HEK293 (cell line): ENCODE measurements around the gene DPYSL4.

Source experiments
- CTCF ChIA-PET: fragments of 350-600 bp; formaldehyde crosslinking; extraction: SDS; loops from one replicate; lab custom pipeline; 2021; ENCODE audit warnings: antibody characterized with exemption; lab: Yijun Ruan, JAX
- POLR2A ChIA-PET: fragments of 300-600 bp; formaldehyde crosslinking; extraction: SDS; loops from one replicate; lab custom pipeline; 2020; ENCODE audit warnings: antibody characterized with exemption, inconsistent platforms; lab: Yijun Ruan, JAX
- H3K27ac ChIP-seq: fragments of 200-500 bp; sonication (Bioruptor generic); 2 replicates; pipeline ENCODE4 v1.5.1; 2014; ENCODE audit warnings: low read depth, low read length, control low read depth, inconsistent platforms; ENCODE audit errors: extremely low read depth
- H3K36me3 ChIP-seq, 2 experiments: fragments of 200-500 bp in 1 of 2; sonication (Bioruptor generic) in 1 of 2; 1 replicate in 1 of 2; 2 replicates in 1 of 2; pipeline ENCODE4 v1.5.1; 2014 to 2017; ENCODE audit warnings: inconsistent platforms in 2 of 2, low read length in 2 of 2; ENCODE audit not compliant: control insufficient read depth in 2 of 2, insufficient read depth in 1 of 2
- H3K4me1 ChIP-seq: fragments of 200-500 bp; sonication (Bioruptor generic); 2 replicates; pipeline ENCODE4 v1.5.1; 2014; ENCODE audit warnings: mild to moderate bottlenecking, low read length, inconsistent platforms; ENCODE audit not compliant: control insufficient read depth, insufficient read depth
- H3K4me3 ChIP-seq: 2 replicates; pipeline ENCODE4 v1.5.1; 2011; ENCODE audit warnings: low read depth, mild to moderate bottlenecking, control low read depth, low read length, moderate library complexity
- H3K9me3 ChIP-seq: fragments of 200-500 bp; sonication (Bioruptor generic); 2 replicates; pipeline ENCODE4 v1.5.1; 2014; ENCODE audit warnings: low read depth, low read length, inconsistent platforms; ENCODE audit not compliant: control insufficient read depth, insufficient read depth
- AEBP2 ChIP-seq: fragments of 450-650 bp; formaldehyde crosslinking; IDR thresholded peaks from 2 replicates; pipeline ENCODE4 v1.5.1; 2016; ENCODE audit warnings: missing biosample characterization, missing genetic modification characterization, borderline replicate concordance
- FEZF1 ChIP-seq: fragments of 450-650 bp; formaldehyde crosslinking; IDR thresholded peaks from 2 replicates; pipeline ENCODE4 v1.5.1; 2016; ENCODE audit warnings: missing biosample characterization, missing genetic modification characterization
- KLF1 ChIP-seq: fragments of 450-650 bp; formaldehyde crosslinking; IDR thresholded peaks from 2 replicates; pipeline ENCODE4 v1.5.1; 2016; ENCODE audit warnings: missing biosample characterization, missing genetic modification characterization
- KLF9 ChIP-seq: fragments of 450-650 bp; formaldehyde crosslinking; IDR thresholded peaks from 2 replicates; pipeline ENCODE4 v1.5.1; 2016; ENCODE audit warnings: missing biosample characterization, missing genetic modification characterization, low read depth
- MYNN ChIP-seq: fragments of 450-650 bp; formaldehyde crosslinking; IDR thresholded peaks from 2 replicates; pipeline ENCODE4 v1.5.1; 2016; ENCODE audit warnings: missing biosample characterization, missing genetic modification characterization, borderline replicate concordance
- MZF1 ChIP-seq: fragments of 450-650 bp; formaldehyde crosslinking; IDR thresholded peaks from 2 replicates; pipeline ENCODE4 v1.5.1; 2017; ENCODE audit warnings: missing biosample characterization, missing genetic modification characterization, borderline replicate concordance
- PRDM10 ChIP-seq: fragments of 450-650 bp; formaldehyde crosslinking; IDR thresholded peaks from 2 replicates; pipeline ENCODE4 v1.5.1; 2016; ENCODE audit warnings: missing biosample characterization, missing genetic modification characterization
- PRDM4 ChIP-seq: fragments of 450-650 bp; formaldehyde crosslinking; IDR thresholded peaks from 2 replicates; pipeline ENCODE4 v1.5.1; 2017; ENCODE audit warnings: missing biosample characterization, missing genetic modification characterization
- SCRT2 ChIP-seq: fragments of 450-650 bp; formaldehyde crosslinking; IDR thresholded peaks from 2 replicates; pipeline ENCODE4 v1.5.1; 2016; ENCODE audit warnings: missing biosample characterization, missing genetic modification characterization
- TRIM28 ChIP-seq: IDR thresholded peaks from 2 replicates; pipeline ENCODE4 v1.6.1; 2011; ENCODE audit warnings: low read length, control low read depth, borderline replicate concordance
- ZBTB17 ChIP-seq: fragments of 450-650 bp; formaldehyde crosslinking; IDR thresholded peaks from 2 replicates; pipeline ENCODE4 v1.5.1; 2016; ENCODE audit warnings: missing biosample characterization, missing genetic modification characterization
- ZNF10 ChIP-seq: fragments of 450-650 bp; formaldehyde crosslinking; IDR thresholded peaks from 2 replicates; pipeline ENCODE4 v1.5.1; 2017; ENCODE audit warnings: missing biosample characterization, missing genetic modification characterization
- ZNF133 ChIP-seq: fragments of 450-650 bp; formaldehyde crosslinking; IDR thresholded peaks from 2 replicates; pipeline ENCODE4 v1.5.1; 2016; ENCODE audit warnings: missing biosample characterization, missing genetic modification characterization
- ZNF146 ChIP-seq: fragments of 450-650 bp; formaldehyde crosslinking; IDR thresholded peaks from 2 replicates; pipeline ENCODE4 v1.5.1; 2016; ENCODE audit warnings: missing biosample characterization, missing genetic modification characterization
- ZNF214 ChIP-seq: fragments of 450-650 bp; formaldehyde crosslinking; IDR thresholded peaks from 2 replicates; pipeline ENCODE4 v1.5.1; 2017; ENCODE audit warnings: missing biosample characterization, mild to moderate bottlenecking, missing genetic modification characterization, borderline replicate concordance
- ZNF248 ChIP-seq: fragments of 450-650 bp; formaldehyde crosslinking; IDR thresholded peaks from 2 replicates; pipeline ENCODE4 v1.5.1; 2017; ENCODE audit warnings: missing biosample characterization, missing genetic modification characterization
- ZNF26 ChIP-seq: fragments of 450-650 bp; formaldehyde crosslinking; IDR thresholded peaks from 2 replicates; pipeline ENCODE4 v1.5.1; 2016; ENCODE audit warnings: missing biosample characterization, missing genetic modification characterization
- ZNF302 ChIP-seq: fragments of 450-650 bp; formaldehyde crosslinking; IDR thresholded peaks from 2 replicates; pipeline ENCODE4 v1.5.1; 2016; ENCODE audit warnings: missing biosample characterization, missing genetic modification characterization, low read depth
- ZNF341 ChIP-seq: fragments of 450-650 bp; formaldehyde crosslinking; IDR thresholded peaks from 2 replicates; pipeline ENCODE4; 2016; ENCODE audit warnings: low read depth, missing biosample characterization, missing genetic modification characterization
- ZNF521 ChIP-seq: fragments of 450-650 bp; formaldehyde crosslinking; IDR thresholded peaks from 2 replicates; pipeline ENCODE4 v1.5.1; 2017; ENCODE audit warnings: missing biosample characterization, mild to moderate bottlenecking, missing genetic modification characterization
- ZNF530 ChIP-seq: fragments of 450-650 bp; formaldehyde crosslinking; IDR thresholded peaks from 2 replicates; pipeline ENCODE4 v1.5.1; 2016; ENCODE audit warnings: low read depth, missing biosample characterization, missing genetic modification characterization
- ZNF580 ChIP-seq: fragments of 450-650 bp; formaldehyde crosslinking; IDR thresholded peaks from 2 replicates; pipeline ENCODE4 v1.5.1; 2016; ENCODE audit warnings: missing biosample characterization, missing genetic modification characterization
- ZNF624 ChIP-seq: fragments of 450-650 bp; formaldehyde crosslinking; IDR thresholded peaks from 2 replicates; pipeline ENCODE4 v1.5.1; 2017; ENCODE audit warnings: missing biosample characterization, missing genetic modification characterization
- ZNF677 ChIP-seq: fragments of 450-650 bp; IDR thresholded peaks from 2 replicates; pipeline ENCODE4 v1.5.0; 2018; ENCODE audit warnings: missing biosample characterization, mild to moderate bottlenecking, missing genetic modification characterization, moderate library complexity
- ZNF768 ChIP-seq: fragments of 450-650 bp; formaldehyde crosslinking; IDR thresholded peaks from 2 replicates; pipeline ENCODE4 v1.5.1; 2018; ENCODE audit warnings: missing biosample characterization, mild to moderate bottlenecking, missing genetic modification characterization
- ZSCAN16 ChIP-seq: fragments of 450-650 bp; formaldehyde crosslinking; IDR thresholded peaks from 2 replicates; pipeline ENCODE4 v1.5.1; 2016; ENCODE audit warnings: missing biosample characterization, missing genetic modification characterization

DPYSL4 gene

GRCh38 chr10:132138133-132138532 lies 48.6 kb upstream of the DPYSL4 start:
- no peaks in the 10 kb centered on the region for H3K4me1 ChIP-seq
- no peak overlapping the region for H3K4me3 ChIP-seq
- no peak overlapping the region for H3K27ac ChIP-seq
- no peak for TF ChIP-seq ZNF677 (tag by site-specific recombination)
- TF ChIP-seq ZNF10 (tag by site-specific recombination): no peak
- no peak for TF ChIP-seq ZNF530 (tag by site-specific recombination)
- TF ChIP-seq ZNF521 (tag by site-specific recombination): no peak
- no peak for TF ChIP-seq ZSCAN16 (tag by site-specific recombination)
- TF ChIP-seq ZNF248: no peak
- TF ChIP-seq PRDM10 (tag by site-specific recombination): no peak
- TF ChIP-seq AEBP2 (tag by site-specific recombination): no peak
- H3K9me3 ChIP-seq: no peaks in the 10 kb centered on the region
- no peaks in the 10 kb centered on the region for H3K36me3 ChIP-seq
- POLR2A ChIA-PET: no interaction called here
- CTCF ChIA-PET: interaction anchor here (0.7 kb wide), 1 partner anchor 115 kb away, joined by 3 read pairs; no protein-coding TSS in a partner anchor

GRCh38 chr10:132138596-132138995 lies 48.2 kb upstream of the DPYSL4 start:
- no peaks in the 10 kb centered on the region for H3K9me3 ChIP-seq
- TF ChIP-seq ZNF146 (tag by site-specific recombination): no peak
- TF ChIP-seq ZNF580: no peak
- TF ChIP-seq PRDM4: no peak
- no peak for TF ChIP-seq FEZF1 (tag by site-specific recombination)
- TF ChIP-seq ZNF133 (tag by site-specific recombination): no peak
- TF ChIP-seq MYNN: no peak
- no peak for TF ChIP-seq ZNF26 (tag by site-specific recombination)
- no peak for TF ChIP-seq ZBTB17 (tag by site-specific recombination)
- no peak for TF ChIP-seq TRIM28
- no peak for TF ChIP-seq KLF1 (tag by site-specific recombination)
- no peak for TF ChIP-seq ZNF302
- no peak for TF ChIP-seq ZNF768
- TF ChIP-seq KLF9 (tag by site-specific recombination): no peak
- TF ChIP-seq ZNF624 (tag by site-specific recombination): no peak
- TF ChIP-seq ZNF214 (tag by site-specific recombination): no peak
- no peak for TF ChIP-seq MZF1 (tag by site-specific recombination)
- TF ChIP-seq ZNF341 (tag by site-specific recombination): no peak
- no peak for TF ChIP-seq SCRT2 (tag by site-specific recombination)
- ChIA-PET POLR2A (no interaction called here), CTCF (no interaction called here)
- no peaks in the 10 kb centered on the region for H3K36me3 ChIP-seq
- H3K4me1 ChIP-seq: no peaks in the 10 kb centered on the region
- no peak overlapping the region for H3K27ac ChIP-seq
- H3K4me3 ChIP-seq: no peak overlapping the region
